Stimulated activated CD4-positive, alpha-beta T cell treated with anti-CD3 and anti-CD28 coated beads, Interleukin-15, amount 100 ng/mL, for 24 hours (primary cell): Measurements from ENCODE around the gene ACKR3.

Experiments used
- DNase-seq: peaks from one replicate; pipeline ENCODE4 v3.0.0-alpha.2; 2020

Gene ACKR3

DNA sequence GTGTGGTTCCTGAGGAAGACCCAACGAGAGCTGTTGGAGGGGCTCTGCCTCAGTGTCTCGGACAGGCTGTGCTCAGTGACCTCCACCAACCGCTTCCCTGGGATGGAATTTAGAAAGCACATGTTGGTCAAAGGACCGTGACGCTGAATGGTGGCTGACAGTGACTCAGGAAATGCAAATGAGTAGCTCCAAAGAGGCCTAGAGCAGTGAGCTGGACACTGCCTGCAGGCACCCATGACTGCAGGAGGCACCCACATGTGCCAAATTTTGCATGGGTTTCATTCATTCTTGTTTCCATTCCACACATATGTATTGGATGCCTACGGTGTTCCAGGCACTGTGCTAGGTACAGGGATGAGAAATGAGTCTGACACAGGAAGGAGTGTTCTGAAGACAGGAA lies 46.4 kb downstream of the ACKR3 start:
- no peak for DNase-seq

DNA sequence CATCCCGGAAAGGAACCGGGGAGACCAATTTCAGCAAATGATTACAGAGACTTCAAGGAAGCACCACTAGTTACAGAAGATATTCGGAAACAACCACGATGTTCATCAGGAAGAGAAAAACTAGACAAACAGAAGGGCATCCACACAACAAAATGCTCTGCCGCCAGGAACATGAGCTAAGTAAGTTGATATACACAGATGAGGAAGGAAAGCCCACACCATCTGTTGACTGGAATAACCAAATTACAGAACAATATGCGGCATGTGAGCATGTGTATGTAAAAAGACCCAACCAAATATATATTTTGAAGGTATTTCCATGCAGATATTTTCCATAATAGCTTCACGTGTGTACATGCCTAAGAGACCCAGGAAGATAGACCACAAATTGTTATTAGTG lies 47.0 kb downstream of the ACKR3 start:
- no peak for DNase-seq

DNA sequence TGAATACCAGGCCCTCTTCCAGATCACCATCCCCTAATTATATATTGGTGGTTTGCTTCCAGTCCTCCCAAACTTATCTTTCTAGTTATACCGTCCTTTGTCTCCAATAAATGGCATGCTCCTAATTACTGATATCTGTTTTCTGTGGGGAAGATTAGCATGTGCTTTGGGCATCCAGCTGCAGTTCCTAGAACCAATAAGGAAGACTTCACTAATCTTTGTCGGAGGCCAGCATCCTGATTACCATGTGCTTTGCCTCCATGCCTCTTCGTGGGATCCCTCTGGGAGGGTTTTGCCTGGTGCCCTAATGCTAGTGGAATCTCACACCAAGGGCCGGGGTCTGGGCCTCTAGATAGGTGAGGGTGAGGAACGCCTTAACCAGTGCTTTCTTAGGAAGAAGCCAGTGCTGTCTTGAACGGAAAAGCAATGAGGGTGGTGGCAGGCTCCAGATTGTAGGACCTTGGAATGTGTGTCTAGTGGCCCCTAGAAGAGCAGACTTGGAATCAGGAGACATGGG lies 47.7 kb downstream of the ACKR3 start:
- no peak for DNase-seq

- DNase-seq: no peak
Measured at GRCh38 chr2:236617796-236618195, 48.2 kb downstream of the ACKR3 start.

DNA sequence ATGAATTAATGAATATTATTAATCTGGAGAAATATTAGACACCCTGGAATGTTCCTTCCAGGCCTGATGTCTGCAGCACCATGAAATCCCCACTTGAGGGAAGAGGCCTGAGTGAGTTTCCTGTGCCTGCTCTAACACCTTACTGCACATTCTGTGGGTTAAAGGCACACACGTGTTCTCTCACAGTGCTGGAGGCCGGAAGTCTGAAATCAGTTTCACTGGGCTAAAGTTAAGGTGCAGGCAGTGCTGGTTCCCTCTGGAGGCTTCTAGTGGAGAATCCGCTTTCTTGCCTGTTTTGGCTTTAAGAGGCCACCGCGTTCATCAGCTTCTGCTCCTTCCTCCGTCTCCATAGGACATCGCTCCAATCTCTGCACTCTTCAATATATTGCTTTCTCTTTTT lies 48.7 kb downstream of the ACKR3 start:
- DNase-seq: no peak

- no peak for DNase-seq
Measured at GRCh38 chr2:236619910-236620612, 50.4 kb downstream of the ACKR3 start.

- DNase-seq: no peak
Measured at GRCh38 chr2:236621786-236622185, 52.2 kb downstream of the ACKR3 start.

DNA sequence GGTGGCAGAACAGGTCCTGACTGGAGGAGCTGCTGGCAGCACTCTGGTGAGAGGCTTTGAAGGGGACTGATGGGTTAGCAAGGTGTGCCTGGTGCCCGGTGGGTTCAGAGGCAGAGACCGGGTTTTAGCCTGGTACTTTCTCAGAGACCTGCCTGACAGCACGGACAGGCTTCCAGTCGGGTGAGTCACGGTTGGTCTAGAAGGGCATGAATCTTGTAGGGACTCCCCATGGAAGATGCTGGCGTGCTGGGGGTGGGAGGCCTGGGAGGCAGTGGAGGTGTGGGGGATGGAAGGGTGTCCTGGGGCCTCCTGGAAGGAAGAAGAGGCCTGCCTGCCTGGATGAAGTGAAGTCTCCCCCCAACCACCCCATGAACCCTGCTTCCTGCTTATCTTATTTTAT lies 52.6 kb downstream of the ACKR3 start:
- DNase-seq: no peak

DNA sequence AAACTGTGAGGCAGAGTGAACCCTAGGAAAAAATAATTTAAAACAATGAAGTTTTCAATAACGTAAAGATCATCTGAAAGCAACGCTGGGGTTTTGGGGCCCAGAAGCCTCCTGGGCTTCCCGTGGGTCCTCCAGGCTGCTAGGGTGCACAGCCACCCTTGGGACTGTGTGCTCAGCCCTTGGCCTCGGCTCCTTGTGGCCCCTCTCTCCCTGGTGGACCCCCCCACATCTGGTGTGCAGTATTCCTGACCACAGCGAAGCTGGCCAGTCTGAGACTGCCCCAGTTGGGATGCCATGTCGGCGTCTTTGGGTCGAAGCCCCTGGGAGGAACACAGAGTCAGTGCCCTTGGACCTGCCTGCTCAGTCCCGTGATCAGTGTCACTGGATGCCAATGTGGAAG lies 53.0 kb downstream of the ACKR3 start:
- no peak for DNase-seq

GRCh38 chr2:236623816-236624215 lies 54.2 kb downstream of the ACKR3 start:
- no peak for DNase-seq

DNA sequence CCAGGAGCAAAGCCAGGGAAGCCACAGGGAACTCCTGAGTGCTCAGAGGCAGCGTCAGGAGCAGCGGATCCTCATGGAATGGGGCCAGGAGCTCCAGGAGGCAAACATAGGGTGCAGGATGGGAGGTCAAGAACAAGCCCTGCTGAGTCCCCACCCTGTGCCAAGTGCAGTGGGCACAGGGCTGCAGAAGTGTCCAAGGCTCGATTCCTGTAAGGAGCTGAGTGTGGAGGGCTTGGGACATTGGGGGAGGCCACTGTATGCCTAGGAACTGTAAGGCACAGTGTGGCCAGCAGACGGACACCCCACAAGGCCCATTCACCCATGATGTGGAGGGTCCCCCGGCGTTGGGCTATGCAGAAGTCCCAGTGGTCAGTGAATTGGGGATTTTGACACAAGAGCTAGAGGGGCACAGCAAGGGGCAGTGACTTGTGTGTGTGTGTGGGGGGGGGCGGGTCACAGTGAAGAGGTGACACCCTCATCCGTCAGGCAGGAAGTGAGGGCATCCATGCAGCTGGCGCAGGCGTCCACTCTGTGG lies 55.6 kb downstream of the ACKR3 start:
- no peak for DNase-seq

- no peak for DNase-seq
Measured at GRCh38 chr2:236626391-236627150, 56.9 kb downstream of the ACKR3 start.

- no peak for DNase-seq
Measured at GRCh38 chr2:236627193-236627592, 57.6 kb downstream of the ACKR3 start.

DNA sequence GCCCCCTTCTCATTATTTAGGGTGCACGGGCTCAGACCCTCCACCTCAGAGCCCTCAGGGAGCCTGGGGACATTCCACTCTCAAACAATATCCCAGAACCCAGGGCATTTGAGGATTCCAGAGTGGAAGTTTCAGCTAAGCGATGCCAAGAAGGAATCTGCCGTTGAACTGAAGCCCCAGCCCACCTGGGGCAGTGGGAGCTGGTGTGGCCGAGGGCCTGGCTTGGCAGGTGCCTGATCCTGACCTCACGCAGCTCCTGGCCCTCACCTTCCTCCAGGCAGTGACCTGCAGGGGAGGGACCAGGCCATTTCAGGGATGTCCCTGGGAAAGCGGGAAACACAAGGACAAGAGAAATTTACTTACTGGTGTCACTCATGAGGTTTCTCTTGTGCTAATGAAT lies 58.2 kb downstream of the ACKR3 start:
- no peak for DNase-seq

DNA sequence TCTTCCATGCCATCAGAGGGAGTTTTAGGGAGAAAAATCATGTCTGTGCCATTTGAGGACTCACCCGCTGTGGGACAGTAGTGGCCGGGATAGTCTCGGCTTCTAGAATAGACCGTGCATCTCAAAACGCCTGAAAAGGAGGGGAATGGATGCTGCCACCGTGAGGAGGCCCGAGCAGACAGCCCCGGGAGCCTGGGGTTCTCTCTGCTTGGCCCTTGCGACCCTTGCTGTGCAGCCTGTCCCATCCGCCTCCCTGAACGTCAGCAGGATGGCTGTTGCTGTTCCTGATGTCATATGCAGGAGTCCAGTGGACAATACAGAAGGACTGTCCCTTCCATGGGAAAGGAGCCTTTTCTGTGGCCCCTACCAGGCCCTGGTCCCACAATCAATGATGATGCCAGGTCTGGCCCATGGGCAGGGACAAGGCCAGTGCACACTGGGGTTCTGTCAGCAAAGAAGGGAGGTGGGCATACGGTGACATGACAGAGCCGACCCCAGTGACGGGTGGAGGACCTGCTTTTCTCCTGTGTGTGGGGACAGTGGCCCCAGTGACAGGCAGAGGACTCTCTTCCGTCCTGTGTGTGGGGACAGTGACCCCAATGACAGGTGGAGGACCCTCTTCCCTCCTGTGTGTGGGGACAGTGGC lies 58.8 kb downstream of the ACKR3 start:
- no peak for DNase-seq

DNA sequence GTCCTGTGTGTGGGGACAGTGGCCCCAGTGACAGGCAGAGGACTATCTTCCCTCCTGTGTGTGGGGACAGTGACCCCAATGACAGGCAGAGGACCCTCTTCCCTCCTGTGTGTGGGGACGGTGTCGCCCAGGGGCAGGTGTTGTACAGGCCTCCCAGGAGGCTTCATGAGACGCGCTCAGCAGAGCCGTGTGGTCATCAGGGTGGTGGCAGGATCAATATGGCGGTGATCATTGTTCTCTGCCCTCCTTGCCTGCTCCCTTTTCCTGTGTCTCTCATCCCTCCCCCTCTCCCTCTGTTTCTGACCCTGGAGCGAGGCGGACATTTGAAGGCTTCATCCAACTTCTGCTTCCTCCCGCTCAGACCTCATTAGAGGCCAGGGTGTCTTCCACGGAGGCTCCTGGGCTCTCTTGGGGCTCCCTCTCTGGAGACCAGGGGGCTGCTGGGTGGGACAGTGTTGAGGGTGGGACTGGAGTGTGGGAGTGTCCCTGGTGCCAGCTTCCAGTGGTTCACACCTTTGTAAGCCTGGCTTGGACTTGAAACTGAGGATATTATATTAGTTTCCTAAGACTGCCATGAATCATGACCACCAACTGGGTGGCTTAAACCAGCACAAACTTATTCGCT lies 59.5 kb downstream of the ACKR3 start:
- DNase-seq: no peak

DNA sequence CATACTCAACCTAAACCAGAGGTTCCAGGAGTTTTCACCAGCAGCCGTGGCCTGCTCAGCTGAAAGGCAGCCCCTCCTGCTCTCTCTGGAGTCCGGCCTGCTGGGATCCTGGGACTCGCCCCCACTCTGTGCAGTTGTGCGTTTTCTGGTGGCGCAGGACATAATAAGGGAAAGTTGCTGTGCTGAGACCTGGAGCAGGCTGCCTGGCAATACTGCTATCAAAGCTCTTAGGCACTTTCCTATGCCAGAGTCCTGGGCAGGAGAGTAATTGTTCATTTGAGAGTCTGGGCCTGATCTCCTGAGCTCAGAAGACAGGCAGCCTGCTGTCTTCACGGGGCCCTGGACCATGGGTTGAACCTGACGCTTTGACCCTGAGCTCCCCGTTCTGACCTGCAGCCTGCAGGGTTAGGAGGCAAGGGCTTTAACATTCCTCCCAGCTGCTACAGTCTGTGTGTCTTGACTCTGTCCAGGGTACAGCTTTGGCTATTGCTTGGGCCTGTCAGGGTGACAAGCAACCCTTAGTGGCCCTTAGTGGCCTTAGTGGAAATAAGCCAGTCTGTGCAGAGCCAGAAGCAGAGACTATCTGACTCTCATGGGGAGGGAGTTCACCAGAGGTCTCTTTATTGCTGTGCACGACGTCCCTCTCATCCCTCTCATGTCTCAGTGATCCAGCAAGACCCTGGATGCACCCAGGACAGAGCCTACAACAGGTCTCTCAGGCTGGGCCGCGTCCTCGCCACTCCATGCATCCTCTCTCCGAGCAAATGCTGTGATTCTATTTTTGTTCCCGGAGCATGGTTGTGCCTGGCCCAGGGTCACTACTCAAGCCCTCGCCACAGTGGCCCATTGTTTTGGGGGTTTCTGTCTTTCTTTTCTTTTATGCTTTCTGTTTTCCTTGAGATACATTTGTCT lies 60.6 kb downstream of the ACKR3 start:
- DNase-seq: no peak

DNA sequence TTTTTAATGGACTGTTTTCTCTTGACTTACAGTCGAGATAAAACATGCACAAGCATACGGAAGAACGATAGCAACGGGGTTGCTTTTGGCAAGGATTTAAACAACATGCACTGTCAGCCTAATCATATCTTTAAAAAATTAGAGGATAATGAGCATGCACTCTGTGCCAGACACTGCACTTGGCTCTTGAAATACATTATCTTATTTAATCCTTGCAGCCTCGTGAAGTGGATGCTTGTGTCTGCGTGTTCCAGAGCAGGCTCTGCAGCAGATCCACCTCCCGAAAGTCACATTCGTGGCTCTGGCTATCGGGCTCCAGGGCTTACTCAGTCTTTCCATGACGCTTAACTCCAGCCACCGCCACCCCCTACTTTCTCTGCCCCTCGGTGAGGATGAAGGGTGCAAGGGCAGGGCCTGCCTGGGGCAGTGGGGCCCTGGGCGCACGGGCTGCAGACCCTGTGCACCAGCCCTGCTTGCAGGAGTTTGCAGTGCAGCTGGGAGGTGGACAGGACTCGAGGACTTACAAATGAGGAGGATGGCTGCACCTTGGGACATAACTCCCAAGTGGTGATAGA lies 61.7 kb downstream of the ACKR3 start:
- no peak for DNase-seq

DNA sequence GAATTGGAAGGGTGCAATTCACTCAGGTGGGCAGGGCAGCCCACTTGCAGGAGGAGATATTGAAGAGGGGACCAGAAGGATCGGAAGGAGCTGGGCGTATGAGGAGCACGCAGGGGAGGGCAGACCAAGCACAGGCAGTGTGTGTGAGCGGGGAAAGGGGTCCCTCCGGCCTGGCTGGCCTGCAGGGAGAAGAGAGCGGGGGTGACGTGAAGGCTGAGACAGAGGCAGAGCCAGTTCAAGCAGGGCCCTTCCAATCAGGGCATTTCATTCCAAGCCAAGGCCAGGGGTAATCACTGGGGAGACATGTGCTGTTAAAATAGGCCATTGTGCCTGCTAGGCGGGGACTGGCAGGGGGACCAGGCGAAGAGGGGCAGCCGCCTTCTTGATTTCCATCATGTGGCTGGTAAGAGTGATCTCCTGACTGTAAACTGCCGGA lies 62.2 kb downstream of the ACKR3 start:
- DNase-seq: no peak
